ENCODE measurements around the gene POLL. TPM values are rescaled to one million over a fixed set of nuclear protein-coding genes. Genes with fewer than 3 reads are reported as not detected.
A peak's percentile ranks its signal among the peaks of the same experiment; 100 is the strongest.

The POLL gene
- total and polyA plus RNA-seq, 10 of the 15 experiments (the other 5 are each of a cell fraction or from before 2014, with no cell fraction given) = 1.5 to 25.4 (median 13.8) TPM

DNA sequence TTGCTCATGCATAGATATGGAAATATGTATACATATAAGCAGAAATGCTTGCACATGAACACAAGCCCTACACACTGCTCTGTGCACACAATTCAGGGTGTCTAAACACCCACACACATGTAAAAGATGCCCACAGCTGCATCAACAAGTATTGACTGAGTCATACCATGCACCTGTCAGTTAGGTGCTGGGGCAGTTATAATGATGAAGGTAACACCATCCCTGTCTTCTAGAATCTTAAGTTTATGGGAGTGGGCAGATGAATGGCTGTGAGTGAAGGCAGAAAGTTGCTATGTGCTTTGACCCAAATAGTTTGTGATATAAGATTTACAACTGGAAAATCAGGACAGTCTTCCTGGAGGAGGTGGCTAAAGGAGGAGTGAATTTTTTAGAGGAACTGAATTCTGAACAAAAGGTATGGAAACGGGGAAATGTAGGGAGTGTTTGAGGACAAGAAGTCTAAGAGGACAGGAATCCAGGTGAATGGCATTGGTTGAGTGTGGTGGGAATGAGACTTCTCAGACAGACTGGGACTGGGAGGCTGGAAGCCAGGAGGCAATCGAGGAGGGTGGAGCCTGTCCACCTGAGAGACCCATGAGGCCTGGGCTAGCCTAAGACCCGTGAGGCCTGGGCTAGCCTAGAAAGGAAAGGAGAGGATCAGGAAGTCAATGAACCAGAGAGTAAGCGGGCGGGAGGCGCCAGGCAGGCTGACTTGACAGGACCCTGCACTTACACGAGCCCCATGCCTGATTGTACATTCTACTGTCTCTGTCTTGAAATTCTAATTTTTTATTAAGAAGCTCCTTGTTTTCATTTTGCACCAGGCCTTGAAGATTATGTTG is 20.7 kb downstream of the POLL start:
- SMC1A ChIA-PET (ENCODE audit: uncharacterized antibody, unreplicated experiment) = interaction anchor here (0.8 to 1.1 kb wide), 3 partner anchors 101 to 353 kb away, joined by 3 to 4 read pairs (median 3); no protein-coding TSS in a partner anchor
- H3K27me3 ChIP-seq (replicated peaks in 1 of 2; ENCODE audit: control insufficient read depth in 2 of 2, insufficient read depth in 2 of 2, low read length in 1 of 2) = peaks cover 0 to 4% of the 10 kb centered on the region in 2 experiments; a peak in 1 of 4 replicates
- no peak for DNase-seq (ENCODE audit: low read depth, low spot score)
- RAD21 ChIA-PET (ENCODE audit: unreplicated experiment) = no interaction called here
- no peaks in the 10 kb centered on the region for H3K36me3 ChIP-seq (ENCODE audit: control insufficient read depth in 2 of 2, insufficient read depth in 2 of 2, low read length in 1 of 2)
- H3K9ac ChIP-seq (ENCODE audit: control insufficient read depth, insufficient read depth, low read length) = no peak overlapping the region
- CTCF ChIA-PET = interaction anchor here (1.1 to 1.3 kb wide), 4 partner anchors 12 to 406 kb away, joined by 3 to 5 read pairs (median 4); no protein-coding TSS in a partner anchor
- no peaks in the 10 kb centered on the region for H3K79me2 ChIP-seq (ENCODE audit: control insufficient read depth, insufficient read depth, low read length)
- no peak for ATAC-seq
- H3K27ac ChIP-seq (ENCODE audit: control insufficient read depth, insufficient read depth) = no peak overlapping the region
- H3K9me3 ChIP-seq (replicated peaks; ENCODE audit: control insufficient read depth, insufficient read depth, low read length) = no peaks in the 10 kb centered on the region
- intact Hi-C loops (cut with micrococcal nuclease; ENCODE audit: unreplicated experiment) = loop anchor here (5.0 kb wide), 1 partner anchor 405 kb away; no protein-coding TSS in a partner anchor
- H3K4me3 ChIP-seq = peak overlapping the region; percentile 44; the same call in 1 of the 2 replicates
- H3K4me2 ChIP-seq (ENCODE audit: control insufficient read depth, insufficient read depth) = 0 out of 2 replicates have a peak overlapping the region, but pooled peaks have one; percentile 44
- no TSS peak for BruUV-seq (replicated peaks)
- WGBS (ENCODE audit: insufficient coverage, insufficient replicate concordance, low lambda C conversion rate, missing lambda C conversion rate) = 61% methylated on average over 7 of the region's 7 CpGs
- no peak overlapping the region for H2AFZ ChIP-seq (ENCODE audit: control insufficient read depth, low read depth, low read length)
- H3K4me1 ChIP-seq (ENCODE audit: control insufficient read depth, insufficient read depth, low read length) = peaks cover 5% of the 10 kb centered on the region; the same call in 1 of the 2 replicates
- FAIRE-seq = no peak
- in situ Hi-C loops (cut with MboI) = no loop called here
- TF ChIP-seq ATF7 (IDR thresholded peaks at IDR 0.05; ENCODE audit: low read depth) = no peak
- TF ChIP-seq, protein P1, sequence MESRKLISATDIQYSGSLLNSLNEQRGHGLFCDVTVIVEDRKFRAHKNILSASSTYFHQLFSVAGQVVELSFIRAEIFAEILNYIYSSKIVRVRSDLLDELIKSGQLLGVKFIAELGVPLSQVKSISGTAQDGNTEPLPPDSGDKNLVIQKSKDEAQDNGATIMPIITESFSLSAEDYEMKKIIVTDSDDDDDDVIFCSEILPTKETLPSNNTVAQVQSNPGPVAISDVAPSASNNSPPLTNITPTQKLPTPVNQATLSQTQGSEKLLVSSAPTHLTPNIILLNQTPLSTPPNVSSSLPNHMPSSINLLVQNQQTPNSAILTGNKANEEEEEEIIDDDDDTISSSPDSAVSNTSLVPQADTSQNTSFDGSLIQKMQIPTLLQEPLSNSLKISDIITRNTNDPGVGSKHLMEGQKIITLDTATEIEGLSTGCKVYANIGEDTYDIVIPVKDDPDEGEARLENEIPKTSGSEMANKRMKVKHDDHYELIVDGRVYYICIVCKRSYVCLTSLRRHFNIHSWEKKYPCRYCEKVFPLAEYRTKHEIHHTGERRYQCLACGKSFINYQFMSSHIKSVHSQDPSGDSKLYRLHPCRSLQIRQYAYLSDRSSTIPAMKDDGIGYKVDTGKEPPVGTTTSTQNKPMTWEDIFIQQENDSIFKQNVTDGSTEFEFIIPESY (IDR thresholded peaks at IDR 0.05) = peak; percentile 35; the same call in 1 of the 2 replicates
- H4K20me1 ChIP-seq (ENCODE audit: control insufficient read depth, insufficient read depth) = no peaks in the 10 kb centered on the region
- POLR2A ChIA-PET = no interaction called here

Measured in GM12878 (cell line).